Measurements from ENCODE around the gene CTSH. TPM values are rescaled to one million over a fixed set of nuclear protein-coding genes. Genes with fewer than 3 reads are reported as not detected.
"Not testable (repeated sequence)": the region's sequence is repeated elsewhere in the genome, so short reads cannot be mapped to it uniquely, and the experiment has no call there.

CTSH gene
- total and polyA plus RNA-seq, 7 experiments from 2014 or later: 8.4 to 98.4 (median 11.4) TPM

GRCh38 chr15:78879517-78880241, 65.2 kb downstream of the CTSH start:
- peaks cover 0 to 23% (median 13%) of the 10 kb centered on the region in 5 donors for H3K36me3 Mint-ChIP-seq

DNA sequence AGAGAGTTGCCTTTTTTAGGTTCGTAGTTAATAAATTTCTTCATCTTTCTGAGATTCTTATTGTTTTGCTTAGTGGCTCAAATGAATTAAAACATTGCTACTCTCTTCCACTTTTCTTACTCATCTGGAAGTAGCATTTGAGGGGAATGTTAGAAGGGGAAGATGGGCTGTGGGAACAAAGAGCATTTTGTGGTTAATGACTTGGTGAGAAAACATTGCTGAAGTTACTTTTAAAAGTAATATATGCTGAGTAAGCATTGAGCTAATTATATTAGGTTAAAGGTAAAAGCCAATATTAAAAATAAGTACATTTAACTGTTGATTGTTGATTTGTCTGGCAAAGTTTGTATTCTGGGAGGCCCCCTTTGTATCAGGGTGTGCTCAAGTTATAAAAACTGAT, 66.5 kb downstream of the CTSH start:
- Histone ChIP-seq H3K27ac (ENCODE audit: low read depth, low read length) (no peak overlapping the region), H3K4me3 (ENCODE audit: low read length) (no peak overlapping the region), H3K4me1 (ENCODE audit: control insufficient read depth in 2 of 2, insufficient read depth in 2 of 2, low read length in 2 of 2) (peaks cover 64 to 73% of the 10 kb centered on the region in 2 donors), H3K27me3 (ENCODE audit: control insufficient read depth in 2 of 2, insufficient read depth in 2 of 2, low read length in 2 of 2) (no peaks in the 10 kb centered on the region), H3K36me3 (ENCODE audit: control insufficient read depth in 2 of 3, insufficient read depth in 3 of 3, low read length in 3 of 3) (peaks cover 0 to 16% (median 6%) of the 10 kb centered on the region in 3 experiments), H3K9me3 (ENCODE audit: control insufficient read depth in 2 of 3, low read length in 3 of 3) (no peaks in the 10 kb centered on the region)
- no peaks in the 10 kb centered on the region for H3K27me3 Mint-ChIP-seq
- peak overlapping the region in 4 of 9 donors; percentile 14 to 82 (median 66) for H3K27ac Mint-ChIP-seq
- H3K9me3 Mint-ChIP-seq: peaks cover 0 to 3% (median 0%) of the 10 kb centered on the region in 11 donors
- H3K4me3 Mint-ChIP-seq: peak overlapping the region; percentile 8 to 100 (median 97)
- peaks cover 0 to 19% (median 10%) of the 10 kb centered on the region in 5 donors for H3K36me3 Mint-ChIP-seq
- ChIA-PET POLR2A (no interaction called here), CTCF (interaction anchor here (0.7 kb wide), 1 partner anchor 22 kb away, joined by 3 read pairs; no protein-coding TSS in a partner anchor)
- ATAC-seq: no peak
- peaks cover 43 to 96% (median 85%) of the 10 kb centered on the region in 7 donors for H3K4me1 Mint-ChIP-seq
- DNase-seq: no peak
- intact Hi-C loops (cut with micrococcal nuclease): no loop called here

More at GRCh38 chr15:78879517-78880241, 65.2 kb downstream of the CTSH start:
- CTCF ChIA-PET: no interaction called here
- Histone ChIP-seq H3K9me3 (ENCODE audit: control insufficient read depth in 2 of 3, low read length in 3 of 3) (no peaks in the 10 kb centered on the region), H3K27ac (ENCODE audit: low read depth, low read length) (no peak overlapping the region), H3K36me3 (ENCODE audit: control insufficient read depth in 2 of 3, insufficient read depth in 3 of 3, low read length in 3 of 3) (peaks cover 0 to 19% (median 6%) of the 10 kb centered on the region in 3 experiments), H3K4me1 (ENCODE audit: control insufficient read depth in 2 of 2, insufficient read depth in 2 of 2, low read length in 2 of 2) (peaks cover 63 to 72% of the 10 kb centered on the region in 2 donors), H3K4me3 (ENCODE audit: low read length) (no peak overlapping the region), H3K27me3 (ENCODE audit: control insufficient read depth in 2 of 2, insufficient read depth in 2 of 2, low read length in 2 of 2) (no peaks in the 10 kb centered on the region)
- peaks cover 42 to 94% (median 78%) of the 10 kb centered on the region in 7 donors for H3K4me1 Mint-ChIP-seq
- H3K9me3 Mint-ChIP-seq: no peaks in the 10 kb centered on the region
- POLR2A ChIA-PET: interaction anchor here (0.7 kb wide), 1 partner anchor 10 kb away, joined by 4 read pairs; no protein-coding TSS in a partner anchor
- no peaks in the 10 kb centered on the region for H3K27me3 Mint-ChIP-seq
- peak overlapping the region in 3 of 9 donors; percentile 34 to 68 (median 36) for H3K27ac Mint-ChIP-seq
- ATAC-seq: no peak
- DNase-seq: no peak
- intact Hi-C loops (cut with micrococcal nuclease): no loop called here
- peak overlapping the region in 9 of 10 donors; percentile 38 to 99 (median 53) for H3K4me3 Mint-ChIP-seq

DNA sequence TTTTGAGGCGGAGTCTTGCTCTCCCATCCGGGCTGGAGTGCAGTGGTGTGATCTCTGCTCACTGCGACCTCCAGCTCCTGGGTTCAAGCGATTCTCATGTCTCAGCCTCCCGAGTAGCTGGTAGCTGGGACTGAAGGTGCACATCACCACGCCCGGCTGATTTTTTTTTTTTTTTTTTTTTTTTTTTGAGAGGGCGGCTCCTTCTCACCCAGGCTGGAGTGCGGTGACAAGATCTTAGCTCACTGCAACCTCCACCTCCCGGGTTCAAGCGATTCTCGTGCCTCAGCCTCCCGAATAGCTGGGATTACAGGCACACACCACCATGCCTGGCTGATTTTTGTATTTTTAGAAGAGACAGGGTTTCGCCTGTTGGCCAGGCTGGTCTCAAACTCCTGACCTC, 67.9 kb downstream of the CTSH start:
- H3K9me3 ChIP-seq (ENCODE audit: control insufficient read depth in 2 of 3, low read length in 3 of 3); CTCF ChIA-PET; H3K27me3 Mint-ChIP-seq; DNase-seq; ATAC-seq; H3K27me3 ChIP-seq (ENCODE audit: control insufficient read depth in 2 of 2, insufficient read depth in 2 of 2, low read length in 2 of 2); intact Hi-C loops (cut with micrococcal nuclease): not testable (repeated sequence)
- H3K4me1 ChIP-seq (ENCODE audit: control insufficient read depth in 2 of 2, insufficient read depth in 2 of 2, low read length in 2 of 2): peaks cover 69 to 71% of the 10 kb centered on the region in 2 donors
- peak overlapping the region in 1 of 9 donors; percentile 81 for H3K27ac Mint-ChIP-seq
- H3K4me3 ChIP-seq (ENCODE audit: low read length): peak overlapping the region; percentile 3
- H3K9me3 Mint-ChIP-seq: peaks cover 0 to 11% (median 0%) of the 10 kb centered on the region in 11 donors
- peak overlapping the region; percentile 25 for H3K27ac ChIP-seq (ENCODE audit: low read depth, low read length)
- H3K4me3 Mint-ChIP-seq: peak overlapping the region; percentile 51 to 100 (median 98)
- POLR2A ChIA-PET: interaction anchor here (0.6 to 1.0 kb wide), 3 partner anchors 15 to 429 kb away, joined by 3 read pairs; no protein-coding TSS in a partner anchor
- peaks cover 42 to 84% (median 74%) of the 10 kb centered on the region in 7 donors for H3K4me1 Mint-ChIP-seq
- peaks cover 0 to 18% (median 0%) of the 10 kb centered on the region in 3 experiments for H3K36me3 ChIP-seq (ENCODE audit: control insufficient read depth in 2 of 3, insufficient read depth in 3 of 3, low read length in 3 of 3)
- peaks cover 0 to 20% (median 10%) of the 10 kb centered on the region in 5 donors for H3K36me3 Mint-ChIP-seq

GRCh38 chr15:78875107-78875914, 69.5 kb downstream of the CTSH start:
- Mint-ChIP-seq H3K27me3 (no peaks in the 10 kb centered on the region), H3K9me3 (peaks cover 0 to 11% (median 0%) of the 10 kb centered on the region in 11 donors), H3K4me1 (peaks cover 32 to 76% (median 64%) of the 10 kb centered on the region in 7 donors), H3K36me3 (peaks cover 0 to 10% (median 7%) of the 10 kb centered on the region in 5 donors), H3K27ac (peak overlapping the region; percentile 100), H3K4me3 (peak overlapping the region; percentile 94 to 100 (median 99))
- POLR2A ChIA-PET: interaction anchor here (0.6 kb wide), 1 partner anchor 15 kb away, joined by 3 read pairs; no protein-coding TSS in a partner anchor
- intact Hi-C loops (cut with micrococcal nuclease): no loop called here
- DNase-seq: no peak
- CTCF ChIA-PET: no interaction called here
- H3K4me1 ChIP-seq (ENCODE audit: control insufficient read depth in 2 of 2, insufficient read depth in 2 of 2, low read length in 2 of 2): peaks cover 58 to 59% of the 10 kb centered on the region in 2 donors
- peak overlapping the region; percentile 100 for H3K27ac ChIP-seq (ENCODE audit: low read depth, low read length)
- no peaks in the 10 kb centered on the region for H3K27me3 ChIP-seq (ENCODE audit: control insufficient read depth in 2 of 2, insufficient read depth in 2 of 2, low read length in 2 of 2)
- peak overlapping the region; percentile 100 for H3K4me3 ChIP-seq (ENCODE audit: low read length)
- H3K9me3 ChIP-seq (ENCODE audit: control insufficient read depth in 2 of 3, low read length in 3 of 3): no peaks in the 10 kb centered on the region
- ATAC-seq: no peak
- H3K36me3 ChIP-seq (ENCODE audit: control insufficient read depth in 2 of 3, insufficient read depth in 3 of 3, low read length in 3 of 3): peaks cover 0 to 6% (median 0%) of the 10 kb centered on the region in 3 experiments

DNA sequence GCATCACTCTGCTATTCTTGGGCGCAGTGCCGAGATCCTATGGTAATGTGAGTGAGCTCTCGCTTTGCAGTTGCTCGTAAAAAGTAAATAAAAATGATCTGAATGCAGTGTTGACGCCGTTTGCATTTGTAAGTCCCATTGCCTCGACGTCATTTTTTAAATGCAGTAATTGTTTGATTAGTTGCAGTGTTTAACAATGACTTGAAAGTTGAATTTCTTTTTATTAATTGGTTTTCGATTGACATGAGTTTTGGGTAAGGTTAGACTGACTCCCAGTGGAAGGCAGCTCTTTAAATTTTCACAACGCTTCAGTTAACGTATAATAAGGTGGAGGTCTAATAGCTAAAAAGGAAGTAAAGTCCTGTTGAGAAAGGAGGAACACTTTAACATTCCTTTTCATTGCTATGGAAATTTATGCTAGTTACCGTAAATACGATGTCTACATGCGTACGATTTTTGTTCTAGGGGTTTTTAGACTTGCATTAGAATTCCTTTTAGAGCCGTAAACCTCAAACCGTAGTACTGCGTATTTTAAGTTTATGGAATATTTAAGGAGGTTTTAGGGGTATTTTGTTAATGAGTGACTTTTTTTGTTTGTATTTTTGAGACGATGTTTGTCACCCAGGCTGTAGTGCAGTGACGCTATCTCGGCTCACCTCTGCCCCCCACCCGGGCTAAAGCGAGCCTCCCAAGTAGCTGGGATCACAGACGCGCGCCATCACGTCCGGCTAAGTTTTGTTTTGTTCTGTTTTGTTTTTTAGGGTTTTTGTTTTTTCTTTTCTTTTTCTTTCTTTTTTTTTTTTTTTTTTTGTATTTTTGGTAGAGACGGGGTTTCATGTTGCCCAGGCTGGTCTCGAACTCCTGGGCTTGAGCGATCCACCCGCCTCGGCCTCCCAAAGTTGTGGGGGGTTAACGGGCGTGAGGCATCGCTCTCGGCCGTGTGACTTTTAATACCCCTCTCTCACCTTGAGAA, 70.8 kb downstream of the CTSH start:
- Mint-ChIP-seq H3K4me3 (peak overlapping the region; percentile 94 to 100 (median 99)), H3K36me3 (peaks cover 0 to 10% (median 5%) of the 10 kb centered on the region in 5 donors), H3K27ac (peak overlapping the region; percentile 100), H3K4me1 (peaks cover 32 to 63% (median 54%) of the 10 kb centered on the region in 7 donors), H3K9me3 (peaks cover 0 to 11% (median 0%) of the 10 kb centered on the region in 11 donors), H3K27me3 (no peaks in the 10 kb centered on the region)
- Histone ChIP-seq H3K27me3 (ENCODE audit: control insufficient read depth in 2 of 2, insufficient read depth in 2 of 2, low read length in 2 of 2) (no peaks in the 10 kb centered on the region), H3K4me1 (ENCODE audit: control insufficient read depth in 2 of 2, insufficient read depth in 2 of 2, low read length in 2 of 2) (peaks cover 46 to 47% of the 10 kb centered on the region in 2 donors), H3K9me3 (ENCODE audit: control insufficient read depth in 2 of 3, low read length in 3 of 3) (no peaks in the 10 kb centered on the region), H3K27ac (ENCODE audit: low read depth, low read length) (peak overlapping the region; percentile 100), H3K36me3 (ENCODE audit: control insufficient read depth in 2 of 3, insufficient read depth in 3 of 3, low read length in 3 of 3) (peaks cover 0 to 6% (median 0%) of the 10 kb centered on the region in 3 experiments), H3K4me3 (ENCODE audit: low read length) (peak overlapping the region; percentile 100)
- intact Hi-C loops (cut with micrococcal nuclease): loop anchor here (1.0 to 5.0 kb wide), 12 partner anchors 8 to 1048 kb away; partner anchors contain the start of genes PSMA4 (in 2 of the 2), CTSH (in 1 of the 2), IDH3A (in 1 of the 2) and IREB2 (in 1 of the 2)
- CTCF ChIA-PET: interaction anchor here (0.7 to 1.3 kb wide), 3 partner anchors 12 to 38 kb away, joined by 3 to 4 read pairs (median 4); no protein-coding TSS in a partner anchor
- POLR2A ChIA-PET: interaction anchor here (0.5 to 2.7 kb wide), 19 partner anchors 9 to 1295 kb away, joined by 3 to 12 read pairs (median 4); partner anchors contain the start of genes IREB2, PSMA4 and ZFAND6
- DNase-seq (peak in 7 of 9 donors; percentile 12 to 71 (median 37)), ATAC-seq (no peak)

All from naive thymus-derived CD4-positive, alpha-beta T cell (primary cell).